ENCODE results near the gene MAP4K2.
A peak's percentile ranks its signal among the peaks of the same experiment; 100 is the strongest.

- TF ChIP-seq CTCF (conservative IDR thresholded peaks at IDR 0.05 in 1 of 2, IDR thresholded peaks at IDR 0.05 in 1 of 2; ENCODE audit: extremely low read depth in 1 of 2, insufficient read depth in 1 of 2, low read depth in 1 of 2, low read length in 2 of 2), result peak; percentile 73 to 95
- TF ChIP-seq EZH2 (IDR thresholded peaks at IDR 0.05; ENCODE audit: borderline replicate concordance, low read length), result no peak
Observed at GRCh38 chr11:64846998-64847666, 44.1 kb upstream of the MAP4K2 start.
